NCI-H2171 (cell line): ENCODE measurements around the gene TNRC6B.
"Not testable (repeated sequence)": the region's sequence is repeated elsewhere in the genome, so short reads cannot be mapped to it uniquely, and the experiment has no call there.

Experiments used
- DNase-seq: peaks from one replicate; lab custom pipeline; 2025; lab: John Stamatoyannopoulos, UW

TNRC6B gene

GRCh38 chr22:40364431-40364830, 186.7 kb downstream of the TNRC6B start:
- no peak for DNase-seq

GRCh38 chr22:40366068-40366467, 188.3 kb downstream of the TNRC6B start:
- DNase-seq: no peak

- DNase-seq: no peak
Observed at GRCh38 chr22:40367342-40367741, 189.6 kb downstream of the TNRC6B start.

GRCh38 chr22:40368016-40368415, 190.3 kb downstream of the TNRC6B start:
- peak; percentile 4 for DNase-seq

GRCh38 chr22:40368836-40369235, 191.1 kb downstream of the TNRC6B start:
- no peak for DNase-seq

GRCh38 chr22:40374567-40374966, 196.8 kb downstream of the TNRC6B start:
- DNase-seq: no peak

- DNase-seq: no peak
Observed at GRCh38 chr22:40376149-40376548, 198.4 kb downstream of the TNRC6B start.

- no peak for DNase-seq
Observed at GRCh38 chr22:40377931-40378330, 200.2 kb downstream of the TNRC6B start.

- DNase-seq: not testable (repeated sequence)
Observed at GRCh38 chr22:40378448-40378847, 200.7 kb downstream of the TNRC6B start.

GRCh38 chr22:40381461-40381860, 203.7 kb downstream of the TNRC6B start:
- DNase-seq: no peak

GRCh38 chr22:40383905-40384304, 206.2 kb downstream of the TNRC6B start:
- no peak for DNase-seq

GRCh38 chr22:40385036-40385782, 207.5 kb downstream of the TNRC6B start:
- DNase-seq: no peak
